Large intestine (tissue), 3 donors: ENCODE measurements around the gene ASPHD2. TPM values are rescaled to one million over a fixed set of nuclear protein-coding genes. Genes with fewer than 3 reads are reported as not detected.

ENCODE experiments used
- DNase-seq, 2 donors: peaks; one replicate each; pipeline versions ENCODE4 v3.0.0 to v3.0.0-alpha.2; 2013
- H3K27ac ChIP-seq: one replicate; pipeline ENCODE4 v1.5.1; 2013; ENCODE audit warnings: low read length
- H3K27me3 ChIP-seq: 2 replicates; pipeline ENCODE4 v1.6.1; 2013; ENCODE audit warnings: low read length; ENCODE audit not compliant: control insufficient read depth, insufficient read depth
- H3K36me3 ChIP-seq: 2 replicates; pipeline ENCODE4 v1.6.1; 2013; ENCODE audit warnings: low read length; ENCODE audit not compliant: control insufficient read depth, insufficient read depth
- H3K4me1 ChIP-seq: one replicate; pipeline ENCODE4 v1.6.1; 2013; ENCODE audit warnings: low read length; ENCODE audit not compliant: control insufficient read depth, insufficient read depth
- H3K4me3 ChIP-seq: one replicate; pipeline ENCODE4 v1.5.1; 2013; ENCODE audit warnings: low read length
- H3K9me3 ChIP-seq: one replicate; pipeline ENCODE4 v1.6.1; 2013; ENCODE audit warnings: mild to moderate bottlenecking, low read depth, low read length, moderate library complexity; ENCODE audit not compliant: control insufficient read depth
- WGBS: methylation state at CpG from one replicate; pipeline ENCODE4 v1.1.5; 2013; ENCODE audit warnings: low lambda C conversion rate; ENCODE audit not compliant: insufficient coverage; 5-methylcytosine and 5-hydroxymethylcytosine counted together
- polyA plus RNA-seq: library from polyadenylated mRNA; unstranded; fragments of 120-200 nt; gene quantifications from one replicate; pipeline ENCODE4 v1.2.1, GENCODE V29; 2013

Gene ASPHD2
- polyA plus RNA-seq, 1 donor = 0.88 TPM

DNA sequence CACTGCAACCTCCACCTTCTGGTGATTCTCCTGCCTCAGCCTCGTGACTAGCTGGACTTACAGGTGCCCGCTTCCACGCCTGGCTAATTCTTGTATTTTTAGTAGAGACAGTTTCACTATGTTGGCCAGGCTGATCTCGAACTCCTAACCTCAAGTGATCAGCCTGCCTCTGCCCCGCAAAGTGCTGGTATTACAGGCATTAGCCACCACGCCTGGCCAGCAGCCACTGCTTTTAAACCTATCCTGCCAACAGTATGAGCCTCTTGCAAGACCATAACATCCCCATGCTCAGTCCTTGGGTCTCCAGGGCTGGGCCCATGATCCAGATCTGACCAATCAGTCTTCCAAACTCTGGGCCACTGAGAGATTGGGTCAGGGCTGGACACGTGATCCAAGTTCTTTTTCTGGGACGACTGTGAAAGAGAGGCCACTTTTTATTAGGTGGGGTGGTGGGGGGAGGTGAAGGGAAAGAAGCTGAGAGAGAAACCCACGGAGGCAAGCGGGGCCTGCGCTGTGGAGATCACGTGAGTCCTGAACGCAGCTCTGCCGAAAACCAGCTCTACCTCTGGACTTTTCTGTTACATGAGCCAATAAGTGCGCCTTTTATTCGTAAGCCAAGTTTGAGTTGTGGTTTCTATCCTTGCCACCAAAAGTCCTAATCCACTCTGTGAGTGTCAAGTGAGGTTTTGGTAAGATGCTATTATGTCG lies 17.9 kb downstream of the ASPHD2 start:
- H3K27ac ChIP-seq = no peak overlapping the region
- H3K4me1 ChIP-seq = no peaks in the 10 kb centered on the region
- H3K9me3 ChIP-seq = no peaks in the 10 kb centered on the region
- no peaks in the 10 kb centered on the region for H3K27me3 ChIP-seq
- no CpG with 5 or more reads among the region's 17 CpGs for WGBS
- DNase-seq = no peak
- peaks cover 23% of the 10 kb centered on the region for H3K36me3 ChIP-seq
- H3K4me3 ChIP-seq = no peak overlapping the region

- H3K9me3 ChIP-seq = no peaks in the 10 kb centered on the region
- no CpG with 5 or more reads among the region's 15 CpGs for WGBS
- H3K27ac ChIP-seq = no peak overlapping the region
- H3K27me3 ChIP-seq = no peaks in the 10 kb centered on the region
- H3K36me3 ChIP-seq = peaks cover 29% of the 10 kb centered on the region
- no peak for DNase-seq
- no peaks in the 10 kb centered on the region for H3K4me1 ChIP-seq
- H3K4me3 ChIP-seq = no peak overlapping the region
These were observed 18.7 kb downstream of the ASPHD2 start for GRCh38 chr22:26447584-26448329.

DNA sequence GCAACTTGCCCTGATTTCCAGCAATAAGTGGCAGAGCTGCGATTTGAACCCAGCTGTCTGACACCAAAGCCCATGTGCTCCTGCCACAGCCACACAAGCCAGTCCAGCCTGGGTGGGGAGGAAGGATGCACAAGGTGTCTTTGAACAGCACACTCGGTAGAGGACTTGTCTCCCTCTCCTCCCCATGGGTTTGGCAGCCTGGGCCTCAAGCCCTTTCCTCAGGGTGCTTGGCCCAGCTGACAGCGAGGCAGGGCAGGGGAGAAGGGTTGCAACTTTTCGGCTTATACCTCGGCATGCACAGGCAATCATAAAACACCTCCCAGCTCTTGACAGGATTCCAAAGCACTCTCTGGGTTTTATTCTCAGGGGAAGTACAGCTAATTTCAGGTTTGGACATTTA lies 19.3 kb downstream of the ASPHD2 start:
- no peak for DNase-seq
- H3K27me3 ChIP-seq = no peaks in the 10 kb centered on the region
- H3K27ac ChIP-seq = no peak overlapping the region
- H3K9me3 ChIP-seq = no peaks in the 10 kb centered on the region
- peaks cover 35% of the 10 kb centered on the region for H3K36me3 ChIP-seq
- no CpG with 5 or more reads among the region's 5 CpGs for WGBS
- no peak overlapping the region for H3K4me3 ChIP-seq
- H3K4me1 ChIP-seq = no peaks in the 10 kb centered on the region

- Histone ChIP-seq H3K36me3 (peaks cover 41% of the 10 kb centered on the region), H3K27me3 (no peaks in the 10 kb centered on the region), H3K4me3 (no peak overlapping the region), H3K27ac (no peak overlapping the region), H3K9me3 (no peaks in the 10 kb centered on the region), H3K4me1 (no peaks in the 10 kb centered on the region)
- WGBS = no CpG with 5 or more reads among the region's 6 CpGs
- DNase-seq = no peak
These were observed 19.9 kb downstream of the ASPHD2 start for GRCh38 chr22:26448941-26449340.

GRCh38 chr22:26450453-26451185 lies 21.6 kb downstream of the ASPHD2 start:
- Histone ChIP-seq H3K9me3 (no peaks in the 10 kb centered on the region), H3K36me3 (peaks cover 45% of the 10 kb centered on the region), H3K27ac (no peak overlapping the region), H3K4me3 (no peak overlapping the region), H3K4me1 (no peaks in the 10 kb centered on the region), H3K27me3 (no peaks in the 10 kb centered on the region)
- no peak for DNase-seq
- WGBS = no CpG with 5 or more reads among the region's 9 CpGs

DNA sequence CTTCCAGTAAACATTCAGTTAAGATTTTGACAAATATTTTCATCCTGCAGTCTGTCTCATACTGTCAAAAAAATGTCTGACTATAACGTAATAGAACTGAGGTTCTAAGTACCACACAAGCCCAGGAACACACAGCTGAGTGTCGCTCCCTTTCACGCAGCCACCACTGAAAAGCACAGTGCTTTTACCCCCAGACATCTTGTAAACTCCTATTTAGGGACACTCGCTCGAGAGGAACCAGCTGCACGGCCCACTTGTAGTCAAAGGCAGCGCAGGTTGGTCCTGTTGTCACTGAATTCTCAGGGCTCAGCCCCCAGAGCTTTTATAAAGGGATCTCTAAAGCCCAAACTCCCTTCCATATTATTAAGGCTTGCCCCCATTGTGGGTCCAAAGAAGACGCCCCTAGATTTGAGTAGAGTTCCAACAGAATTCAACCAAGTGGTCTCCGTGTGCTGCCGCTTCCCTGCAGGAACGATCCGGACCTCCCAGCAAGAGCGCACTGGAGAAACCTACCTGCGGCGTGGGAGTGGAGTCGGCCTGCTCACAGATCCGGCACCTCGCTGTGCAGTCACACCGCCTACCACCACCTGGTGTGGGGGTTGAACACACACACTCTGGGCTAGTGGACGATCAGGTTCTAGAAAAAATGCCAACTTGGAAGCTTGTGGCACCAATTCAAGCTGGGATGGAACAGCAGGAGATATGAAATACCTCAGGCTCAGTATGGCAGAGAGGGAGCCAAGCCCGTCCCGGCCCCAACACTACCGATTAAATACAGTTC lies 23.4 kb downstream of the ASPHD2 start:
- WGBS = 95% methylated on average over 3 of the region's 23 CpGs
- Histone ChIP-seq H3K27me3 (no peaks in the 10 kb centered on the region), H3K9me3 (no peaks in the 10 kb centered on the region), H3K36me3 (peaks cover 55% of the 10 kb centered on the region), H3K4me3 (no peak overlapping the region), H3K27ac (no peak overlapping the region), H3K4me1 (no peaks in the 10 kb centered on the region)
- no peak for DNase-seq

- no peak overlapping the region for H3K4me3 ChIP-seq
- H3K36me3 ChIP-seq = peaks cover 63% of the 10 kb centered on the region
- H3K4me1 ChIP-seq = no peaks in the 10 kb centered on the region
- 100% methylated on average over 1 of the region's 9 CpGs for WGBS
- no peaks in the 10 kb centered on the region for H3K27me3 ChIP-seq
- no peak overlapping the region for H3K27ac ChIP-seq
- no peaks in the 10 kb centered on the region for H3K9me3 ChIP-seq
- DNase-seq = no peak
These were observed 24.2 kb downstream of the ASPHD2 start for GRCh38 chr22:26453216-26453615.

GRCh38 chr22:26453812-26454500 lies 24.9 kb downstream of the ASPHD2 start:
- no CpG with 5 or more reads among the region's 5 CpGs for WGBS
- H3K36me3 ChIP-seq = peaks cover 68% of the 10 kb centered on the region
- no peak for DNase-seq

DNA sequence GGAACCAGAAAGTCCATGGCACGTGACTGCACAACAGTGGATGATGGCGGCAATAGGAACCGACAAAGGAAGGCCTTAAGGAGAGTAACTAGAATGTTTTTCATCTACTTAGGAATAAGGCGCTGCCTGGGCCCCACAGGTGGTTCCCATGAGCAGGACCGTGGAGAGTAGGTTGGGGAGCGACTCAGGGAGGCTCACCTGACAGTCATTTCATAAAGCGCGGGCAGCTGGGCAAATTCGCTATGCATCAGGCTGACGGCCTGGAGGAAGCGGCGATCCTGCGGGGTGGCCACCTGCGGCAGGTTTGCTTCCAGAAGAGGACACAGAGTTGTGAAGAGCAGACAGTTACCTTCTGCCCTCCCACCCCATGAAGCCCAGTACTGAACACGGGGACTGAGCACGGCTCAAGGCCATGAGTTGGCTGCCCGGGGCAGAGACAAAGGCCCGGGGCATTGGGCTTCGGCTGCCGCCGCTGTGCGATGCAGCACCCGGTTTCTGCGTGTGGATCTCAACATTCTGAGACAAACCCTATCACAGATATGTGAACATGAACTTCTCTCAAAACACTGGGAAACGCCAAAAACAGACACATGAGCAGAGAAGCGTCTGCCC lies 28.7 kb downstream of the ASPHD2 start:
- Histone ChIP-seq H3K9me3 (no peaks in the 10 kb centered on the region), H3K27ac (no peak overlapping the region), H3K4me1 (peaks cover 15% of the 10 kb centered on the region), H3K36me3 (peaks cover 64% of the 10 kb centered on the region), H3K4me3 (no peak overlapping the region), H3K27me3 (no peaks in the 10 kb centered on the region)
- DNase-seq = no peak
- 100% methylated on average over 5 of the region's 26 CpGs for WGBS

More at GRCh38 chr22:26453812-26454500, 24.9 kb downstream of the ASPHD2 start:
- H3K27ac ChIP-seq = no peak overlapping the region
- H3K4me3 ChIP-seq = no peak overlapping the region
- H3K27me3 ChIP-seq = no peaks in the 10 kb centered on the region
- H3K9me3 ChIP-seq = no peaks in the 10 kb centered on the region
- no peaks in the 10 kb centered on the region for H3K4me1 ChIP-seq
